GM18498 (cell line): ENCODE results near the gene TFIP11.

ENCODE experiments used
- ATAC-seq: cut with Tn5 transposase; IDR thresholded peaks from one replicate; pipeline ENCODE4 v1.9.1; 2021; ENCODE audit warnings: mild to moderate bottlenecking, moderate library complexity; ENCODE audit not compliant: unreplicated experiment

Gene TFIP11

GRCh38 chr22:26479792-26480610 lies 32.3 kb downstream of the TFIP11 start:
- ATAC-seq, result no peak

- no peak for ATAC-seq
Observed at GRCh38 chr22:26479043-26479791, 33.1 kb downstream of the TFIP11 start.

- no peak for ATAC-seq
Observed at GRCh38 chr22:26477341-26477731, 34.9 kb downstream of the TFIP11 start.

- ATAC-seq, result no peak
Observed at GRCh38 chr22:26476705-26477340, 35.5 kb downstream of the TFIP11 start.

GRCh38 chr22:26474682-26475081 lies 37.6 kb downstream of the TFIP11 start:
- no peak for ATAC-seq

- ATAC-seq, result no peak
Observed at GRCh38 chr22:26471522-26471921, 40.8 kb downstream of the TFIP11 start.

- no peak for ATAC-seq
Observed at GRCh38 chr22:26470807-26471206, 41.5 kb downstream of the TFIP11 start.

GRCh38 chr22:26466196-26466595 lies 46.1 kb downstream of the TFIP11 start:
- ATAC-seq, result no peak

- no peak for ATAC-seq
Observed at GRCh38 chr22:26464312-26464711, 48.0 kb downstream of the TFIP11 start.

- ATAC-seq, result no peak
Observed at GRCh38 chr22:26463688-26464087, 48.6 kb downstream of the TFIP11 start.

GRCh38 chr22:26463101-26463661 lies 49.1 kb downstream of the TFIP11 start:
- no peak for ATAC-seq

GRCh38 chr22:26462641-26463040 lies 49.6 kb downstream of the TFIP11 start:
- no peak for ATAC-seq

- no peak for ATAC-seq
Observed at GRCh38 chr22:26462051-26462450, 50.2 kb downstream of the TFIP11 start.

- ATAC-seq, result no peak
Observed at GRCh38 chr22:26461188-26461810, 51.0 kb downstream of the TFIP11 start.

GRCh38 chr22:26460202-26460601 lies 52.1 kb downstream of the TFIP11 start:
- ATAC-seq, result no peak

GRCh38 chr22:26457661-26458272 lies 54.5 kb downstream of the TFIP11 start:
- ATAC-seq, result no peak

- ATAC-seq, result no peak
Observed at GRCh38 chr22:26453812-26454500, 58.3 kb downstream of the TFIP11 start.

GRCh38 chr22:26453216-26453615 lies 59.1 kb downstream of the TFIP11 start:
- ATAC-seq, result no peak

- no peak for ATAC-seq
Observed at GRCh38 chr22:26452236-26453016, 59.8 kb downstream of the TFIP11 start.
